Cardiac atrium fibroblast (primary cell): ENCODE results near the gene FMO2. TPM values are rescaled to one million over a fixed set of nuclear protein-coding genes. Genes with fewer than 3 reads are reported as not detected.

Experiments
- total RNA-seq: library from RNA; depleted of rRNA; stranded (reverse); fragments of >200 nt; gene quantifications from 2 replicates; pipeline ENCODE4 v1.2.3, GENCODE V29; 2015

Gene FMO2, protein sequence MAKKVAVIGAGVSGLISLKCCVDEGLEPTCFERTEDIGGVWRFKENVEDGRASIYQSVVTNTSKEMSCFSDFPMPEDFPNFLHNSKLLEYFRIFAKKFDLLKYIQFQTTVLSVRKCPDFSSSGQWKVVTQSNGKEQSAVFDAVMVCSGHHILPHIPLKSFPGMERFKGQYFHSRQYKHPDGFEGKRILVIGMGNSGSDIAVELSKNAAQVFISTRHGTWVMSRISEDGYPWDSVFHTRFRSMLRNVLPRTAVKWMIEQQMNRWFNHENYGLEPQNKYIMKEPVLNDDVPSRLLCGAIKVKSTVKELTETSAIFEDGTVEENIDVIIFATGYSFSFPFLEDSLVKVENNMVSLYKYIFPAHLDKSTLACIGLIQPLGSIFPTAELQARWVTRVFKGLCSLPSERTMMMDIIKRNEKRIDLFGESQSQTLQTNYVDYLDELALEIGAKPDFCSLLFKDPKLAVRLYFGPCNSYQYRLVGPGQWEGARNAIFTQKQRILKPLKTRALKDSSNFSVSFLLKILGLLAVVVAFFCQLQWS
- total RNA-seq: 58.6 and 71.5 TPM in 2 replicates

DNA sequence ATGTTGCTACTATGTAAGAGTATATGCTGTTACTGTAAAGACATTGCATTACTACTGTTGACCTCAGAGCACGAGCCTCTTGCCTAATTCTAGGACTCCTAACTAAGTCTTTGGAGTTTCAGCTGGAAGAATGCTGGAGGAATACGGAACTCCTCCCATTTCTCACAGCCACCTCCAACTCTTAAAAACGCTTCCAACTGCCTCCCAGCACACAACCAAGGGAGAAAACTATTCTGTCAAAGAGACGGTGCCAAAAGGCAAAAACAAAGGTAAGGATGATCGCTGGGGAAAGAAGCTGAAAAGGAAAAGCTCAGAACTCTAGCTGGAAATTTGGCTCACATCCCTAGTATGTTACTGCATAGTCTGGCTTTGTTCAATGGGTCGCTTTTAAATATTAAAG lies at the start of gene FMO2:
TSS of gene FMO2 (plus strand) at position 210 of the 400 bp plus-strand sequence. CDS start 414 bp downstream, outside the sequence.

DNA sequence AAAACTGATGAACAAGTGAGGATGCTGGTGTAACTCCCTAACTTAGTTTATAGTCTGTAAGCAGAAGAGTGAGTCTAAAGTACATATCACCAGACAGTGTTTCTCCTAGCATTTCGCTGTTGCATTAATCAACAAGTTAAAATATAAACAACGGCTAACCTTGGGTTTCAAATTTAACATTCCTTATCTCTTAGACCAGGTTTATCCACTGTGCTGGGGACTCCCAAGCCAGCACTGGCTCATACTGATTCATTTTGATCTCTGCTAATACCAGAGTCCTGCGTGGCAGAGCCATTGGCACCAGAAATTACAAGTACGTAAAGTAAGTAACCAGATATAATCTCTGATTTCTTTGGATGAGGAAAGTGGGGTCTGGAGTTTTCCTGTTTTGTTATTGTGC lies 63.2 kb downstream of the FMO2 start, which contains the start of gene FMO1:
TSS of gene FMO1 (plus strand) at position 193 of the 400 bp plus-strand sequence. CDS start 9,594 bp downstream, outside the sequence.

Other genes starting within 250 kb of the FMO2 start
- not detected in 2 replicates for gene MROH9, start 249.8 kb upstream of the FMO2 start, total RNA-seq
- gene FMO3, start 94.4 kb upstream of the FMO2 start, total RNA-seq: 1.1 and 1.3 TPM in 2 replicates
- not detected in 2 replicates for gene FMO1, start 63.2 kb downstream of the FMO2 start, total RNA-seq
- gene FMO4, start 128.9 kb downstream of the FMO2 start, total RNA-seq: 13.2 and 13.4 TPM in 2 replicates